ENCODE measurements around the gene SYMPK.
"Not testable (repeated sequence)": the region's sequence is repeated elsewhere in the genome, so short reads cannot be mapped to it uniquely, and the experiment has no call there.

Gene SYMPK

DNA sequence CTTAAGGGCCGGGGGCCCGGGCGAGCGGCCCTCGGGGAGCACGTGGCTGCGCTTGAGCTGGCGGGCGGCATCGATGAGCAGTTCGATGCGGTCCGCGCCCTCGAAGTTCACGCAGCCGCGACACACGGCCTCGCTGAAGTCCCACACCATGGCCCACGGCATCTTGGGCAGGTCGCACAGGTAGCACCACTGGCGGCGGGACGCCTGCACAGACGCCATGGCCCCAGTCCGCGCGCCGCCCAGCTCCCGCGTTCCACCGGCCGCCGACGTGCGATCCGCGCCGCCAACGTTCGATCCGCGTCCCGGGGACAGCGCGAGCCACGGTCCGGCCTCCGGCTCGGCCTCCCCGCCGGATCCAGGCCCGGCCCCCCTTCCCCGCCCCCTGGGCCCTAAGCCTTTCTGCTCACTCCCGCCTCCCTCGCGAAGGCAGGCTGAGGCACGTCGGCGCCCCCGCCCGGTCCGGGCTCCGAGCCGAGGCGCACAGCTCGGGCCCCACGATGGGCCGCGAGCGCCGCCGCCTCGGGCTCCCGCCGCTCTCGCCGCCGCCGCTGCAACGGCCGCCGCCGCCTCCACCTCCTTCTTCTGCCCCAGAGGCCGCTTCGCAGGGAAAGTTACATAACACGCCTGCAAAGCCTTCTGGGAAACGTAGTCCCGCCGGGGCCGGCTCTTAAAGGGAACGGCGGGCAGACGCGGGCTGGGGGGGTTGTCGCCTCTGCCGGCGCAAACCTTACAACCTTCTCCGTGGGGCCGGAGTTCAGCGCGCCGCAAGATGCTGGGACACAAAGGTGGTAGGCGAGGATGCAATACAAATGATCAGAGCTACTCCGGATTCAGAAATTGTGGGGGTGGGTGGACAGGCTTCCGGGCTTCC, 22.8 kb upstream of the SYMPK start, which contains the start of gene IRF2BP1:
IRF2BP1 (minus strand) TSS at position 586 of the 871 bp plus-strand sequence; CDS start at position 219, 367 bp downstream.
- peak; percentile 23 for DNase-seq

DNA sequence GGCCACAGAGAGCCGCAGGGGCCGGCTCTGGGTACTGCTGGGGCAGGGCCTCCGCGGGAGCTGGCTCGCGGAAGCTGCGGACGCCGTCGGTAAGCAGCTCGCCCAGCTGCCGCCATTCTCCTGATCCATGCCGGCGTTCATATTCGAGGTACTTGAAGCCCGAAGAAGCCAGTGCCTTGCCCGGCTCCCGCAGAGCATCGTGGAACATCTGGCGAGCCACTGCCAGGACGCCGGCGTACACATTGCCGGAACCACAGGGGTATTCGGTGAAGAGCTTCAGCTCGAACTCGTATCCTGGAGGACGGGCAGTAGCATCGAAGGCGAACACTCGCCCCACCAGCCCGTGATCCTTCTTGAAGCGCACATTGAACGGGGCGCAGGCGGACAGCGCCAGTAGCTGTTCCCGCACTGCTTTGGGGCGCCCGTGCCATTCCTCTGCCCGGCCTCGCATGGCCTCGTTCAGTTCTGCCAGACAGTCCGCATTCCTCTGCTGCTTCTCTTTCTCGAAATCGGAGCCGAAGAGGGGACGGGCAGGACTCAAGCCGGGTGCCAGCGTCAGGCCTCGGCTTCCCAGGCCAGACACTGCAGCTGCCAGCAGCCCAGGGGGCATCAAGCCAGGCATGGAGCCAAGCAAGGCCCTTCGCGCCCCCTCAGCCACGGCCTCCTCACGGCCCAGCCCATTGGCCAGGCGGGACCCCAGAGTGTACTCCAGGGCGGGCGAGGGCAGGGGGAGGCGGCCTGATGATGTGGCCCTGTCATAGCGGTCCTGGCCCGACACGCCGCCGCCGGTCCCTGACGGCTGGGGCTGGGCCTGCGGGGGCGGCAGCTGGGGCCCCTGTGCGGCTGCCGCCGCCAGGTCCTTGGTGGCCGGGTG, 22.0 kb upstream of the SYMPK start:
- DNase-seq = no peak

DNA sequence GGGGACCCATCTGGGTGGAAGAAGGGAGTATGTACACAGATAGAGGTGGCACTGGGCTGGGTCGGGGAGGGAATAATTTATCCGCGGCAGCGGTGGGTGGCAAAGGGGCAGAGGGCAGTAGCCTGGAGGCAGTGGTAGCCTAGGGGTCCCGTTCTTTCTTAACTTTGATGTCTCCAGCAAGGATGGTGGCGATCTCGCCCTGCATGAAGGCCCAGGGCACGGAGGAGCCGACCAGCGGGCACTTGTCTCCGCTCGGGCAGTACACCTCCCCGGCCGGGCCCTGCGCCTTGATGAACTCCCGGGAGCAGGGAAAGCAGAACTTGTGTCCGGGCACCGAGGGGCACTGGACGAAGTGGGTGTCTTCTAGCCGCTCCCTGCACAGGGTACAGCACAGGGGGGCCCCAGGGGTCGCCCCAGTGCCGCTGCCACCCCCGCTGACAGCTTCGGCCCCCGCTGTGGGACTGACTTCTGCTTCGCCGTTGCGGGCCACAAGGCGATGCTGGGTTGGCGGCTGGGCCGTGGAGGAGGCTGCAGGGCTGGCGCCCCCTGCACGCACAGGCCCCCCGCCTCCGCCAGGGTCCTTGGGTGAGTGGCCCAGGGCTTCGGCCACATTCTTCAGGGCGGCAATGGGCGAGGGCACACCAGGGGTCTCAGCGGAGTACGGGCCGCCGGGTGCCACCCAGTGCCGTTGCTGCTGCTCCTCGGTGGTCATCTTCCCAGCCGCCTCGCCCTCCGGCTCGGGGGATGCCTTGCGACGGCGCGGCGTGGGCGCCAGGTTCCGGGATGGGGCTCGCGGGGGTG, 21.1 kb upstream of the SYMPK start:
- DNase-seq = no peak

DNA sequence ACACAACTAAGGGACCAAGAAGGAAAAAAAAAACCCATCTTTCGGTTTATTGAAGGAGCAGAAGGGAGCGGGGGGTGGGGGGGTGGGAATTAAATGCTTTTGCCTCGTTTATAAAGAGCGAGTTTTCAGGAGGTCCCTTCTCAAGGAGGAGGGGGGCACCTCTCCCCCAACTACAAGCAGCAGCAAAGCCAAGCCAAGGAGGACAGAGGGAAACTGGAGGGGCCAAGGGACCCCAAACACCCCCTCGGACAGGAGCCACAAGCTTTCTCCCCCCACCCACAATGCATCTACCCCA, 20.6 kb upstream of the SYMPK start:
- no peak for DNase-seq

DNA sequence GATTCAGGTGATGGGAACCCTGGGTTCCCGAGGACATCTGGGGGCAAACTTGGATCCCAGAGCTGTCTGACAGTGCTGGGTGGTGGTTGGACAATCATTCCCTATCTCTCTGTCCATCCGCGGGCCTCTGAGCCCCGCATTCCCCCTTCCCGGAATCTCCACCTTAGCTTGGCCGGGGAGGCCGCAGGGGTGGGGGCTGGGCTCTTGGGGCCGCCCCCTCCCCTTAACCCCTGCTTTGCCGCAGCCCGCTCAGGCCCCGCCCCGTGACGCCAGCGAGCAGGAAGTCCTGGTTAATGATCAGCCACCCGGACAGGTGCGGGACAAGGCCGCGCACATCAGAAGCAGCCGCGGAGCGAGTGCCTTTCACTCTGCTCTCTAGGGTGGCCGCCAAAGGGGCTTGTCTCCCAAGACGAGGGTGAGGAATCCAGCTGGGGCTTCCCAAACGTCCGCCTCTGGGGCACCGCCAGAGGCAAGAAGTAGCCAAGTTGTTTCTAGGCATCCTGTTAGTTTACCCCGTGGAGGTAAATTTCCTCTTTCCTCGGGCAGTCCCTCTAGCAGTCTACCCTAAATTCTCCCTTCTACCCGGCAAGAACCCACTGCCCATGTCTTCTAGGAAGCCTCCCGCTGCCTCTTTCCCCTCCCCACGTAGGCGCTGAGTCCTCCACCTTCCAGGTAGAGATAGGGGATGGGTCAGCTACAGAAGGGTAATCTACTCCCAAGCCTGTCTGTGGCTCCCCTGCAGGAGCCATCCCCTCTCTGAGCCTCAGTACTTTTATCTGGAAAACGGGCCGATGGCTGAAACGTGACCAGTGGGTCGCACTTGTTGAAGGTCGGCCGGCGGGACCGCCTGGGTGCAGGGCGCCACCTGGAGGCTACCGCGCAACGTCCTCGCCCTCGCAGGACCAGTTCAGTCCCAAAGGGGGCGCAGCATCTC, 20.0 kb upstream of the SYMPK start:
- DNase-seq = no peak

DNA sequence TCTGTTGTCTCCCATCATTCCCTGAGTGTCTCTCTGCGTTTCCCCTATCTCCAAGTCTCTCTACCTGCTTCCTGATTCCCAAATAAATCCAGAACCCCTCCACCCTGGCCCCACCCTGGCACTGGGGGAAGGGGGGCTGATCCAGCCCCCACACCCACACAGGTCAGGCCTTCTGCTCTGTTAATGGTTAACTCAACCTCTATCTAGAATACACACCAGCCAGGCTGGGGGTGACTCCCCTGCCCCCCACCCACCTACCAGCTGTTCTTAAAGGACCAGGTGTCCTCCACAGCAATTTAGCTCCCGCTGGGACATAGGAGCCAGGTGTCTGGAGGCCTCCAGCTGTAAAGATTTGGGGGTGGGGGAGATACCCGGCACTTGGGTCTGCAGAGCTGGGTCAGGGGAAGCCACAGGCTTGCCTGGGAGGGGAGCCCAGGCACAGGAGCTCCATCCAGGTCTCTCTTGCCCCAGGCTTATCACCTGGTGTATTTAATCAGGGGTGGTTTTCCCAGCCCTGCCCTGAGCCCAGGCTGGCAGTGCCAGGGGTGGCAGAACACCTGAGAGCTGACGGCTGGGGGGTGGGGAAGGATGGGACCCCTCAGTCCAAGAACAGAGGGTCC, 19.1 kb upstream of the SYMPK start:
- DNase-seq = no peak

DNA sequence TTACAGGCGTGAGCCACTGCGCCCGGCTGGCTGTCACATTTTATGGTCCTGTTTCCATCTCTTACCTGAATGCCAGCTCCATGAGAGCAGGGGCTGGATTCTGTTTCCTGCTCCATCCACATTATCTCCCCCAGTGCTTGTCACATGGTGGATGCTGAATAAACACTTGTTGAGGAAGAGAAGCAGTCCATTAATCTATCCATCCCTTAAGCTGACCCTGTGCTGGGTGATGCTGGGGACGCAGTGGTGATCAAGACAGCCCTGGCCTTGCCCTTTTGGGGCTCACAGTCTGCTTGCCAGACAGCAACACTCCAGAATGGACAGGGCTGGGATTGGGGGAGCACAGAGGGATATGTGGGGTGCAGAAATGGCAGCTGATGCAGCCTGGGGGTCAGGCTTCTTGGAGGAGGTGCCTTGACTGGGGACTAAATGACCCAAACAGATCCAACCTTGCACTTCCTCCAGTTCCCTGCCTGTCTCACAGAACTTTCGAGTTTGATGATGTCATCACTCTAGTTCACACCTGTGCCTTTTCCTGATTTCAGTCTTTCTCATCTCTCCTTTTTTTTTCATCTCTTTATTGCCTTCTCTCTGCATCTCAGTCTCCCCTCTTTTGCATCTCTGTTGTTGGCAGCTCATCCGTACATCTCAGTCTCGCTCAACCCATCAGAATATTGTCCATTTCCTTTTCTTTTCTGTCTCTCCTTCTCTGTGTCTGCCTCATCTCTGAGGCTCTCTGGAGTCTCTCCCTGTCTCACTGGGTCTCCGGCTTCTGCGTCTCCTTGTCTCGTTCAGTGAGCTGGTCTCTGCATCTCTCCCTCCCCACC, 18.3 kb upstream of the SYMPK start:
- no peak for DNase-seq

DNA sequence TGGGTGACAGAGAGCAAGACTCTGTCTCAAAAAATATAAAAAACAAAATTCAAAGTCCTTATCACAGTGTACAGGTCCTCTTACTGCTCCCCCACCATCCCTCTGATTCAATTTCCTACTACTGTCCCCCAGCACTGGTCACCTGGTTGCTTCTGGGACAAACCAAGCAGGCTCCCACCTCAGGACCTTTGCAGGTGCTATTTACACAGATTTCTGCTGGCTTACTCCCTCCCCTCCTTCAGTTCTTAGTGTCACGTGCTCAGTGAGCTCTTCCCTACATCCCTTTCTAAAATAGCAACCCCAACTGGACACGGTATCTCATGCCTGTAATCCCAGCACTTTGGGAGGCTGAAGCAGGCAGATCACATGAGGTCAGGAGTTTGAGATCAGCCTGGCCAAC, 17.0 kb upstream of the SYMPK start:
- no peak for DNase-seq

DNA sequence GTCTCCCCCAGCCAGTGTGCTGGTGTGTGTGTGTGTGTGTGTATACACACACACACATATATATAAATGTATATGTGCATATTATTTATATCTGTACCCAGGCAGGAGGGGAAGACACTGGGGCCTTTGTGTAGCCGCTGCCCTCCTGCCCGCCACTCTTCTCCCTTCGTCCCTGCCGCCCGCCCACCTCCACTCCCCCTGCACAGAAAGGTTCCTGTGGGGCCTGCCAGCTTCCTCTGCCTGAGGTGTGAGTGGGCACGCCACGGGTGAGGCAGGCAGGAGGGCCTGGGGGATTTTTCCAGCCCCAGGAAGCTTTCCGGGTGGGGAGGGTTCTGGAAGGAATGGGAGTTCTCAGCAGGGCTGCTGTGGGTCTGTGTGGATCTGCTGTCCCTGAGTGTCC, 16.1 kb upstream of the SYMPK start:
- no peak for DNase-seq

DNA sequence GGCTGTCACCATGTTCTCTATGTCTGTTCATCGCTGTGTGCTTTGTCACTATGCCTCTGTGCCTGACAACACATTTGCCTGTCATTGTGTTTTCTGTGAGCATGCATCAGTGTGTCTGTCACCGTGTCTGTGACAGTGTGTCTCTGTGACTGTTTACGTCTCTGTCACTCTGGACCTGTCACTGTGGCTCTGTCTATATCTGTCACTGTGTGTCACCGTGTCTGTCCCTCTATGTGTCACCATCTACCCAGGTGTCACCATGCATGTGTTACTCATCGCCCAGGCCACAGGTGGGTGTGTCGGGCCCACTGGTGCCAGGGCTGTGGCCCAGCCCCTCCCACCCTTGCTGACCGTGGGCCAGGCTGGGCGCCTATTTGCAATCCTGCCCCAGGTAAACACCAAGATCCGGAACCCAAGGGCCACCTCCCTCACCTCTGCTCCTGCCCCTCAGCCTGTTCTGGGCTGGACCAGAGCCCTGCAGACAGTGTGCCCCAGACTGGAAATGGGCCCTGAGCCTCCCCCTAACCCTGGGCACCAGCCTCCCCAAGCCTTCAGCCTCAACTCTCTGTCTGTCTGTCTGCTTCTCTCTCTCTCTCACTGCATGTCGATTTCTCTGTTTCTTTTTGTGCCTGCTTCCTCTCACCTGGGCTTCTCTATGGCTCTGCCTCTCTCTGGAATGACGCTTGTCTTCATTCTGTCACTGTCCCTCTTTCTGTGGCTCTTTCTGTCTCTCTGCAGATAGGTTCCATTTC, 15.3 kb upstream of the SYMPK start:
- no peak for DNase-seq

DNA sequence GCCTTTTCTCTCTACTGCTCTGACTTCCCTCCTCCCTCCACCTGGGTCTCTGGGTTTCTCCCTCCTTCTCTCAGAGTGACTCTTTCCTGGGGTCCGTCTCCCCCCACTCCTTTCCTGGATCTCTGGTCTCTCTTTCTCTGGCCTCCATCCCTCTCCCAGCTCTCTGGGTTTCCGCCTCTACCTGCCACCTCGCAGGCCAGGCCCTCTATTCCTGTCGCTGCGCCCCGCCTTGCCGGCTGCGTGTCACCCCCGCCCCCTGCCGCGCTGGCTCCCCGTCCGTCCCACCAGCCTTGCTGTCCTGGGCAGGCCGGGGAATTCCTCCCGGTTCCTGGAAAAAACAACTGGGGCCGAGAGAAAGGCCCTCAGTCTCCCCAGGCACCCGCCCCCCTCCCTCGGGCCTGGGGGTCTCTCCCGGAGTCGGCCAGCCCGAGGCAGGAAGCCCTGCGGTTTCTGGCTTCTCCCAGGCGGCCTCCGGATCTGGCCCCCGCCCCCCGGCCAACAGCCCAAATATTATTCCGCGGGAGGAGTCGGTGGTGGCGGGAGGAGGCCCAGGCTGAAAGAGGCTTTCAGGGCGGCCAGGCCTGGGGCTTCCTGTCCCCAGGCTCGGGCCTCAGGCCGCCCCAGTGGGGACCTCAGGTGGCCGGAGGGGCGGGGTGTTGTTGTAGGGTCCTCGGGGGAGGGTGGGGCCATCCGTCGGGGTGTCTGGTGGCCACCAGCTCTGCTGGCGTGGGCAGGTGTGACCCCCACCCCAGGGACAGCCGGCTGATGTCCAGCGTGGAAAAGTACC, 13.7 kb upstream of the SYMPK start:
- no peak for DNase-seq

DNA sequence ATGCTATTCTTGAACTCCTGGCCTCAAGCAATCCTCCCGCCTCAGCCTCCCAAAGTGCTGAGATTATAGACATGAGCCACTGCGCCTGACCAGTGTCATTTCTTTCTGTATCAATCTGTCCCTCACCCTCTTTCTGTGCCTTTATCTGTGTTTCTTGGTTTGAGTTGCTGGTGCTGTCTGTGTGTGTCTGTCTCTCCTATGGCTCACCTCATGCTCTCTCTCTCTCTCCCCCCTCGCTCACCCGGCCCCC, 13.1 kb upstream of the SYMPK start:
- no peak for DNase-seq

DNA sequence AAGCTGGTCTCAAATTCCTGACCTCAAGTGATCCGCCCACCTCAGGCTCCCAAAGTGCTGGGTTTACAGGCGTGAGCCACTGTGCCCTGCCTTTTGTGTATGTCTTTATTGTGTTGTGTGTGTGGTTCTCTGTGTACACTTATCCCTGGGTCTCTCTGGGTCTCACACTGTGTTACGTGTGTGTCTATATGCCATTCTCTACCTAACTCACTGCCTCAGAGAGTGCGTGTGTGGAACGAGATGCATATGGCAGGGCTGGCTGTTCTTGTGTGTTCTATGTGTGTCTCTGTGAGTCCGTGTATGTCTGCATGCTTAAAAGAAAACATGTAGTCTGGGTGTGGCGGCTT, 11.6 kb upstream of the SYMPK start:
- no peak for DNase-seq

DNA sequence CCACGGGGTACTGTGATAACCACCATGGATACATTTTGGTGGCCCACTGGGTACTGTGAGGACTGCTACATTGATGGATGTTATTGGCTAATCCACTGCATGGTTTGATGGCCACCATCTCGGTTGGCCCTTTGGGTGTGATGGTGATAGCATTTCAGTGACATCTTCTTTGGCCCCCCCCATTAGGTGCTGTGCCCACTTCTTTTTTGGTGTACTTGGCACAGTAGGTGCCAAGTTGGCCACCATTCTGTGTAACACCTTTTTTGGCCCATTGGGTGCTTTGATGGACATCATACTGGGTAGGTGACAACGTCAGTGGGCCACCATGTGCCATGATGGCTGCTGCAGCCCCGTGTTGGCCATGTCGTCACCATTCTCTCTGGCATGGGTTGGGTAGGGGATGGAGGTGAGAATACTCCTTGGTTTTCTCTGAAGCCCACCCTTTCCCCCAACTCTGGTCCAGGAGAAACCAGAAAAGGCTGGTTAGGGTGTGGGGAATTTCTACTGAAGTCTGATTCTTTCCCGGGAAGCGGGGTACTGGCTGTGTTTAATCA, 10.3 kb upstream of the SYMPK start:
- no peak for DNase-seq

DNA sequence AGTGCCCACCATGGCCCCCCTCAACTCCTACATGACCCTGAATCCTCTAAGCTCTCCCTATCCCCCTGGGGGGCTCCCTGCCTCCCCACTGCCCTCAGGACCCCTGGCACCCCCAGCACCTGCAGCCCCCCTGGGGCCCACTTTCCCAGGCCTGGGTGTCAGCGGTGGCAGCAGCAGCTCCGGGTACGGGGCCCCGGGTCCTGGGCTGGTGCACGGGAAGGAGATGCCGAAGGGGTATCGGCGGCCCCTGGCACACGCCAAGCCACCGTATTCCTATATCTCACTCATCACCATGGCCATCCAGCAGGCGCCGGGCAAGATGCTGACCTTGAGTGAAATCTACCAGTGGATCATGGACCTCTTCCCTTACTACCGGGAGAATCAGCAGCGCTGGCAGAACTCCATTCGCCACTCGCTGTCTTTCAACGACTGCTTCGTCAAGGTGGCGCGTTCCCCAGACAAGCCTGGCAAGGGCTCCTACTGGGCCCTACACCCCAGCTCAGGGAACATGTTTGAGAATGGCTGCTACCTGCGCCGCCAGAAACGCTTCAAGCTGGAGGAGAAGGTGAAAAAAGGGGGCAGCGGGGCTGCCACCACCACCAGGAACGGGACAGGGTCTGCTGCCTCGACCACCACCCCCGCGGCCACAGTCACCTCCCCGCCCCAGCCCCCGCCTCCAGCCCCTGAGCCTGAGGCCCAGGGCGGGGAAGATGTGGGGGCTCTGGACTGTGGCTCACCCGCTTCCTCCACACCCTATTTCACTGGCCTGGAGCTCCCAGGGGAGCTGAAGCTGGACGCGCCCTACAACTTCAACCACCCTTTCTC, 9.4 kb upstream of the SYMPK start:
- DNase-seq = no peak

DNA sequence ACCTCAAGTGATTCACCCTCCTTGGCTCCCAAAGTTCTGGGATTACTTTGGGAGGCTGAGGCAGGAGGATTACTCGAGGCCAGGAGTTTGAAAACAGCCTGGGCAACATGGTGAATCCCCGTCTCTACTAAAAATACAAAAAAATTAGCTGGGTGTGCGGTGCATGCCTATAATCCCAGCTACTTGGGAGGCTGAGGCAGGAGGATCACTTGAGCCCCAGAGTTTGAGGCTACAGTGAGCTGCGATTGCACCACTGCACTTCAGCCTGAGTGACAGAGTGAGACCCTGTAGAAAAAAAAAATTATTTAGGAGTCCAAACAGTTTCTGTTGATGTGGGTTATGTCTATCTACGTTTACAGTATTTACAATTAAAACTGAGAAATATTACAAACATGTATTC, 7.9 kb upstream of the SYMPK start:
- DNase-seq = no peak

DNA sequence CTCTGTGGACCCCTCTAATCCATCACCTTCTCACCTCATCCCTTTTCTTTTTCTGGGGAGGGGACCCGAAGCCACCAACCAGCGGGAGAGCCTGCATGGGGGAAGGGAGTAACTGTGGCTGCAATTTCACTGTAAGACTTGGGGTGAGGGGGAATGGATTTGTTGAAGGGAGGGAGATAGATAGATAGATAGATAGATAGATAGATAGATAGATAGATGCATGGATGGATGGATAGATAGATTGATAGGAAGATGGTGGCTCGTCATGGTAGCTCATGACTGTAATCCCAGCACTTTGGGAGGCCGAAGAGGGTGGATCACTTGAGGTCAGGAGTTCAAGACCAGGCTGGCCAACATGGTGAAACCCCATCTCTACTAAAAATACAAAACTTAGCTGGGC, 4.3 kb upstream of the SYMPK start:
- not testable (repeated sequence) for DNase-seq

Measured in NCI-H524 treated with DMSO at 0.1 percent for 48 hours (cell line).